BE2C (cell line): ENCODE data around the gene MARCHF6.
A peak's percentile ranks its signal among the peaks of the same experiment; 100 is the strongest.

Experiments used
- DNase-seq: peaks from one replicate; pipeline ENCODE4 v3.0.0-alpha.2; 2020
- H3K27me3 ChIP-seq: fragments of 250-450 bp; sonication (Bioruptor Pico); 2 replicates; pipeline ENCODE4 v1.5.1; 2020; ENCODE audit warnings: mild to moderate bottlenecking
- H3K36me3 ChIP-seq: fragments of 250-450 bp; sonication (Bioruptor Pico); 2 replicates; pipeline ENCODE4 v1.5.1; 2020; ENCODE audit warnings: mild to moderate bottlenecking
- H3K4me1 ChIP-seq: fragments of 250-450 bp; sonication (Bioruptor Pico); 2 replicates; pipeline ENCODE4 v1.5.1; 2020
- H3K4me3 ChIP-seq: 2 replicates; pipeline ENCODE4 v1.5.1; 2011; ENCODE audit warnings: low read depth, low read length
- H3K9me3 ChIP-seq: fragments of 250-450 bp; sonication (Bioruptor Pico); 2 replicates; pipeline ENCODE4 v1.5.1; 2020
- TF ChIP-seq, protein P1 (sequence below): IDR thresholded peaks from 2 replicates; pipeline ENCODE4 v1.5.1; 2012; ENCODE audit warnings: mild to moderate bottlenecking, low read depth, low read length

Gene MARCHF6

DNA sequence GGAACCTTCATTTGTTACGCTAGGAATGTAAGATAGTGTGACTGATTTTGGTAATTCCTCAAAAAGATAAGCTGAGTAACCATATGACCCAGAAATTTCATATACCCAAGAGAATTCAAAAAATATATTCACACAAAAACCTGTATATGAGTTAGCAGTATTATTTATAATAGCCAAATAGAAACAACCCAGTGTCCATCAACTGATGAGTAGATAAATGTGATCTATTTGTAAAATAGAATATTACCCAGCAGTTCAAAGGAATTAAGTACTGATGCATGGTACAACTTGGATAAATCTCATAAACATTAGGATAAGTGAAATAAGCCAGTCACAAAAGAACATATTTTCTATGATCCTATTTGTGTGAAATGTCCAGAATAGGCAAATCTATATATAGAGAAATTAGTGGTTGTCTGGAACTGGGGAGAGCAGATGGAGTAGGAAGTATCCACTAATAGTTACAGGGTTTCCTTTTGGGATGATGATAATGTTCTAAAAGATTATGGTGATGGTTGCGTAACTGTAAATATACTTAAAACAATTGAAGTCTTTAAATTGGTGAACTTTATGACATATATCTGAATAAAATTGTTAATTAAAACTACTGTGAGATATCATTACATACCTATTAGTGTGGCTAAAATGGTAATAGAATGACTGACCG is 10.2 kb downstream of the MARCHF6 start:
- Histone ChIP-seq H3K4me3 (no peak overlapping the region), H3K36me3 (no peaks in the 10 kb centered on the region), H3K9me3 (no peaks in the 10 kb centered on the region), H3K27me3 (no peaks in the 10 kb centered on the region), H3K4me1 (no peaks in the 10 kb centered on the region; the same call in 1 of the 2 replicates)
- TF ChIP-seq, protein P1, sequence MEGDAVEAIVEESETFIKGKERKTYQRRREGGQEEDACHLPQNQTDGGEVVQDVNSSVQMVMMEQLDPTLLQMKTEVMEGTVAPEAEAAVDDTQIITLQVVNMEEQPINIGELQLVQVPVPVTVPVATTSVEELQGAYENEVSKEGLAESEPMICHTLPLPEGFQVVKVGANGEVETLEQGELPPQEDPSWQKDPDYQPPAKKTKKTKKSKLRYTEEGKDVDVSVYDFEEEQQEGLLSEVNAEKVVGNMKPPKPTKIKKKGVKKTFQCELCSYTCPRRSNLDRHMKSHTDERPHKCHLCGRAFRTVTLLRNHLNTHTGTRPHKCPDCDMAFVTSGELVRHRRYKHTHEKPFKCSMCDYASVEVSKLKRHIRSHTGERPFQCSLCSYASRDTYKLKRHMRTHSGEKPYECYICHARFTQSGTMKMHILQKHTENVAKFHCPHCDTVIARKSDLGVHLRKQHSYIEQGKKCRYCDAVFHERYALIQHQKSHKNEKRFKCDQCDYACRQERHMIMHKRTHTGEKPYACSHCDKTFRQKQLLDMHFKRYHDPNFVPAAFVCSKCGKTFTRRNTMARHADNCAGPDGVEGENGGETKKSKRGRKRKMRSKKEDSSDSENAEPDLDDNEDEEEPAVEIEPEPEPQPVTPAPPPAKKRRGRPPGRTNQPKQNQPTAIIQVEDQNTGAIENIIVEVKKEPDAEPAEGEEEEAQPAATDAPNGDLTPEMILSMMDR = no peak
- no peak for DNase-seq

DNA sequence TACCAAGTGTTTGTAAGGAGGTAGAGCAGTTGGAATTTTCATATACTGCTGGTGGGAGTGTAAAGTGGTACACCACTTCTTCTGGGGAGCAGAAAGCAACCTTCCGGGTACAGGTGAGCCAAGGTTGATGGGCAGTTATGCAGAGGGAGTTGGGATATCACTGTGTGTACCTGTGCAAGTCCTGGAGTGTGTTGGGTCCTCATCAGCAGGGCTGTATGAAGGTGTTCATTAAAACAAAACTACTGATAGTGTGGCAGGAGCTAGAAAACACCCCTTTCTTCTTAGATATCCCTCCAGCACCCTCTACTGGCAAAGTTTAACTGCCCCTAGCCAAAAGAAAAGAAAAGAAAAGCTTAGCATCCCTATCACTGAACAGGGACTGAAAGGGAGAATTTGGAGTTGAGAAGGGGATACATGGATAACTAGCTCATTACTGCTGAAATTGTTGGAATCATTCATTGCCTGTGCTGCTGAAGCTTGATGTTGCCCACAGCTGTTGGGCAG is 10.7 kb downstream of the MARCHF6 start:
- TF ChIP-seq, protein P1 = peak; percentile 30
- H3K4me3 ChIP-seq = no peak overlapping the region
- no peak for DNase-seq
- no peaks in the 10 kb centered on the region for H3K36me3 ChIP-seq
- no peaks in the 10 kb centered on the region for H3K27me3 ChIP-seq
- no peaks in the 10 kb centered on the region; the same call in 1 of the 2 replicates for H3K4me1 ChIP-seq
- no peaks in the 10 kb centered on the region for H3K9me3 ChIP-seq

- H3K9me3 ChIP-seq = no peaks in the 10 kb centered on the region
- DNase-seq = no peak
- no peaks in the 10 kb centered on the region for H3K27me3 ChIP-seq
- H3K36me3 ChIP-seq = no peaks in the 10 kb centered on the region
- TF ChIP-seq, protein P1 = no peak
- H3K4me3 ChIP-seq = no peak overlapping the region
- H3K4me1 ChIP-seq = no peaks in the 10 kb centered on the region; the same call in 1 of the 2 replicates
These were observed 12.3 kb downstream of the MARCHF6 start for GRCh38 chr5:10365782-10366181.

DNA sequence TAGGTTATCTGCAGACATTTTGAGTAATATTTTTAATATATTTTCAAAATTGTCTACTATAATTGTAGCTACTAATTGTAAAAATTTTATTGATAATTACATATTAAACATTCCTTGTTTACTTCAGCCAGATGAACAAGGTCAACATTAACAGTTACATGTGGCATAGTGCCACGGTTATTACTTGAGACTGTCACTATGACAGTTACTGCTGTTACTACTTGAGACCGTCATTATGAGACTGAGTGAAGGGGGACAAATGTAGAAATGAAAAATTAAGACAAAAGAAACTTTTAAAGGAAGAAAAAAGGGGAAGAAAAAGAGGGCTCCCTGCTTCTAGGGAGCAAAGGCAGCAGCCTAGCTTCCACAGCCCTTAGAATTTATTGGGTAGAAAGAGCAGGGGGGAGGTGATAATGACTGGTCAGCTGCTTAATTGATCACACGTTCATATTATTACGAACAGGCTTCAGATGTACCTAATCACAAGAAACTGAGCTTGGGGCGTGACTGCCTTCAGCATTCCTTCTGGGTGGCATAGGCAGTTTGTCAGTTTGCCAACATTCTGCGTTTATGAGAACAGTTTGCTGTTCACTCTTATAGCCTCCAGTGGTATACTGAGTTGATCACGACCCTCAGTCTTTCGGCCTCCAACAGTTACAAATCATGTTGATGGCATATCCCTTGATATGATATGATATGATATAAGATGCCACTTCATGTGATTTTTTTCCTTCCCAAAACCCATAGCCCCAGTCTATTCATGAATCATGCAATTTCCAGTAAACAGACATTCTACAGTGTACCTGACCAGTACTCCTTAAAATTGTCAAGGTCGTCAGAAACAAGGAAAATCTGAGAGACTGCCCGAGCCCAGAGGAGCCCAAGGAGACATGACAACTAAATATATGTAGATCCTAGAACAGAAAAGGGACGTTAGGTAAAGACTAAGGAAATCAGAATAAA is 13.1 kb downstream of the MARCHF6 start:
- H3K36me3 ChIP-seq = no peaks in the 10 kb centered on the region
- H3K4me1 ChIP-seq = peaks cover 5% of the 10 kb centered on the region; the same call in 1 of the 2 replicates
- TF ChIP-seq, protein P1 = no peak
- no peak for DNase-seq
- H3K4me3 ChIP-seq = no peak overlapping the region
- no peaks in the 10 kb centered on the region for H3K27me3 ChIP-seq
- H3K9me3 ChIP-seq = no peaks in the 10 kb centered on the region

DNA sequence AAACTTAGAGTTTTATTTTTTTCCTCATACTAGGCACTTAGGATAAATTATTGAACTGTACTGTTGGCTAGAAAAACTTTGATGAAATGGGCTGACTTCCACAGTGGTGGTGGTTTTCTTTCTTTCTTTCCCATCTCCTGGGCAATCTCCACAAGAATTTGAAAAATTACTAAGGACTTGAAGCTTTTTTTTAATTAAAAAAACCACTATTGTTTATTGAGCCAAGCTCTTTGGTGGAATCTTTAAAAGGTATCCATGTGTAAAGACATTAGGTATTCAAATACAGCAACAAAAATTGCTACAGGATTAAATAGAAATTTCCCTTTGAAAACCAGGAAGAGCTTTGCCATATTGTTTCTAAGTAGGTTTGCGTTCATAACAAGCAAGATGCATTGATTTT is 14.1 kb downstream of the MARCHF6 start:
- Histone ChIP-seq H3K36me3 (no peaks in the 10 kb centered on the region), H3K4me1 (peaks cover 5% of the 10 kb centered on the region; the same call in 1 of the 2 replicates), H3K27me3 (no peaks in the 10 kb centered on the region), H3K4me3 (no peak overlapping the region), H3K9me3 (no peaks in the 10 kb centered on the region)
- TF ChIP-seq, protein P1 = no peak
- DNase-seq = no peak
